ENCODE data around the gene DDX5. TPM values are rescaled to one million over a fixed set of nuclear protein-coding genes. Genes with fewer than 3 reads are reported as not detected.
"Not testable (repeated sequence)": the region's sequence is repeated elsewhere in the genome, so short reads cannot be mapped to it uniquely, and the experiment has no call there.

Gene DDX5
- total and polyA plus RNA-seq, 4 donors, result 426 to 730 (median 528) TPM

DNA sequence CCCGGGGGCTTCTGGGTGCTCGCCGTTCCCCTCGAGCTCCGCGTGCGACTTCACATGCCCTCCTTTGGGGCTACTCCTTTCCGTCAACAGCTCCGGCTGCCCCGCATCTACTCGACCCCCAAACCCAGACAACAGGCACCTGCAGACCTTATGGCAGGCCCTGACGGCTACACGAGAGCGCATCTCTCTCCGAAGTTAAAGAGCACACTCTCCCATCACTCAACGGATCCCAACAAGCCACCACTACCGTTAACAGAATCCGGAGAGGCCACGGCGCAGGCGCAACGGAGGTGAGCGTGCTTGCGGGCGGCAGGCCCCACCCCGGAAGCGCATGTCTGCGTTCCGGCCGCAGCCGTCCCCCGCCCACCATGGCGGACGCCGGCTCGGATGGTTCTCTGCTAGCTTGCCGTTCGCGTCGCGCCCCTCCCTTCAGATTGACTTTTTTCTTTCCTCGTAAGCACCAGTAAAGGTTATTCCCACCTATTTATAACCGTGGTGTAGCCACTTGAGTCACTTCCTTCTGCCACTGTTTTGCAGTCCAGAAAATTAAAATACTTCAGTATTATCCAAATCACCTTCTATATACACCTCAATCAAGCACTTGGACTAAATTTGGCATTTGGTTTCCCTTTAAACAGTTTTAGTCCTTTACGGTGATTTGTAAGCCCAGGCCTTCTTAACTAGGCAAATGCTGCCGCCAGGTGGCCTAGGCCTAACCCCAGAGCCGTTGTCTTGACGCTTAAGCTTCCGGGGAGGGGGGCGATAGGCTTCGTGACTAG lies 9.1 kb downstream of the DDX5 start, which contains the start of gene POLG2:
Gene POLG2, minus strand, starts transcription at position 269 of the 779 bp plus-strand sequence. Its CDS starts 86 bp downstream, at position 183.
- H3K9ac ChIP-seq (ENCODE audit: insufficient read depth in 1 of 2, low read length in 2 of 2), result peak within 1 kb of the TSS; percentile 41 to 94
- peaks cover 0 to 23% (median 3%) of the 10 kb centered on the region in 5 donors for H3K4me1 ChIP-seq (ENCODE audit: control insufficient read depth in 5 of 5, insufficient read depth in 5 of 5, low read length in 5 of 5)
- ATAC-seq (ENCODE audit: insufficient read depth, low FRiP score) (peak; percentile 95), DNase-seq (peak; percentile 93 to 94 (median 93))
- TF ChIP-seq, protein P1, sequence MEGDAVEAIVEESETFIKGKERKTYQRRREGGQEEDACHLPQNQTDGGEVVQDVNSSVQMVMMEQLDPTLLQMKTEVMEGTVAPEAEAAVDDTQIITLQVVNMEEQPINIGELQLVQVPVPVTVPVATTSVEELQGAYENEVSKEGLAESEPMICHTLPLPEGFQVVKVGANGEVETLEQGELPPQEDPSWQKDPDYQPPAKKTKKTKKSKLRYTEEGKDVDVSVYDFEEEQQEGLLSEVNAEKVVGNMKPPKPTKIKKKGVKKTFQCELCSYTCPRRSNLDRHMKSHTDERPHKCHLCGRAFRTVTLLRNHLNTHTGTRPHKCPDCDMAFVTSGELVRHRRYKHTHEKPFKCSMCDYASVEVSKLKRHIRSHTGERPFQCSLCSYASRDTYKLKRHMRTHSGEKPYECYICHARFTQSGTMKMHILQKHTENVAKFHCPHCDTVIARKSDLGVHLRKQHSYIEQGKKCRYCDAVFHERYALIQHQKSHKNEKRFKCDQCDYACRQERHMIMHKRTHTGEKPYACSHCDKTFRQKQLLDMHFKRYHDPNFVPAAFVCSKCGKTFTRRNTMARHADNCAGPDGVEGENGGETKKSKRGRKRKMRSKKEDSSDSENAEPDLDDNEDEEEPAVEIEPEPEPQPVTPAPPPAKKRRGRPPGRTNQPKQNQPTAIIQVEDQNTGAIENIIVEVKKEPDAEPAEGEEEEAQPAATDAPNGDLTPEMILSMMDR (IDR thresholded peaks at IDR 0.05; ENCODE audit: control extremely low read depth, extremely low read depth), result peak; percentile 32
- H3K4me3 ChIP-seq, result peak within 1 kb of the TSS; percentile 60
- peak within 1 kb of the TSS; percentile 73 to 77 for H3K27ac ChIP-seq (ENCODE audit: low read depth in 1 of 2, low read length in 1 of 2)
- 0 to 1% methylated on average over 50 of the region's 50 CpGs for WGBS, 2 donors
- H3K9me3 ChIP-seq (ENCODE audit: control insufficient read depth in 4 of 4, insufficient read depth in 3 of 4, low read length in 3 of 4), result no peaks in the 10 kb centered on the region
- H3K36me3 ChIP-seq (ENCODE audit: control insufficient read depth in 4 of 4, insufficient read depth in 4 of 4, low read length in 4 of 4), result peaks cover 18 to 52% (median 30%) of the 10 kb centered on the region in 4 donors
- H3K27me3 ChIP-seq (ENCODE audit: control insufficient read depth in 3 of 3, insufficient read depth in 3 of 3, low read length in 2 of 3), result no peaks in the 10 kb centered on the region

- TF ChIP-seq, protein P1 (IDR thresholded peaks at IDR 0.05; ENCODE audit: control extremely low read depth, extremely low read depth), result no peak
These were observed 9.7 kb downstream of the DDX5 start for GRCh38 chr17:64496348-64496785.

DNA sequence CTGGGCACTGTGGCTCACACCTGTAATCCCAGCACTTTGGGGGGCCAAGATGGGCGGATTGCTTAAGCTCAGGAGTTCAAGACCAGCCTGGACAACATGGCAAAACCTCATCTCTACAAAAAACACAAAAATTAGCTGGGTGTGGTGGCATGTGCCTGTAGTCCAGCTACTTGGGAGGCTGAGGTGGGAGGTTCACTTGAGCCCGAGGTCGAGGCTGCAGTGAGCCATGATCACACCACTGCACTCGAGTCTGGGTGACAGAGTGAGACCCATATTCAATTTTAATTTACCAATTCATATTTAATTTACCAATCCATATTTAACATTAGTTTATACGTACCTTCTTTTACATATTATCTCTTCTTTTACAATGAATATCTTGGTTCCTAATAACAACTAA lies 10.8 kb downstream of the DDX5 start:
- not testable (repeated sequence) for DNase-seq; H3K27ac ChIP-seq (ENCODE audit: low read depth in 1 of 2, low read length in 1 of 2); ATAC-seq (ENCODE audit: insufficient read depth, low FRiP score); H3K9me3 ChIP-seq (ENCODE audit: control insufficient read depth in 4 of 4, insufficient read depth in 3 of 4, low read length in 3 of 4); H3K9ac ChIP-seq (ENCODE audit: insufficient read depth in 1 of 2, low read length in 2 of 2); H3K27me3 ChIP-seq (ENCODE audit: control insufficient read depth in 3 of 3, insufficient read depth in 3 of 3, low read length in 2 of 3); H3K4me3 ChIP-seq
- H3K36me3 ChIP-seq (ENCODE audit: control insufficient read depth in 4 of 4, insufficient read depth in 4 of 4, low read length in 4 of 4), result peaks cover 6 to 40% (median 18%) of the 10 kb centered on the region in 4 donors
- H3K4me1 ChIP-seq (ENCODE audit: control insufficient read depth in 5 of 5, insufficient read depth in 5 of 5, low read length in 5 of 5), result peaks cover 0 to 19% (median 3%) of the 10 kb centered on the region in 5 donors
- WGBS, 2 donors, result 85 to 88% methylated on average over 5 of the region's 5 CpGs

More at GRCh38 chr17:64496348-64496785, 9.7 kb downstream of the DDX5 start:
- Histone ChIP-seq H3K27ac (ENCODE audit: low read depth in 1 of 2, low read length in 1 of 2) (peak overlapping the region; percentile 73 to 77), H3K9me3 (ENCODE audit: control insufficient read depth in 4 of 4, insufficient read depth in 3 of 4, low read length in 3 of 4) (no peaks in the 10 kb centered on the region), H3K4me3 (peak overlapping the region; percentile 60), H3K36me3 (ENCODE audit: control insufficient read depth in 4 of 4, insufficient read depth in 4 of 4, low read length in 4 of 4) (peaks cover 15 to 48% (median 24%) of the 10 kb centered on the region in 4 donors), H3K27me3 (ENCODE audit: control insufficient read depth in 3 of 3, insufficient read depth in 3 of 3, low read length in 2 of 3) (no peaks in the 10 kb centered on the region), H3K9ac (ENCODE audit: insufficient read depth in 1 of 2, low read length in 2 of 2) (peak overlapping the region; percentile 41 to 79), H3K4me1 (ENCODE audit: control insufficient read depth in 5 of 5, insufficient read depth in 5 of 5, low read length in 5 of 5) (peaks cover 0 to 23% (median 3%) of the 10 kb centered on the region in 5 donors)
- ATAC-seq (ENCODE audit: insufficient read depth, low FRiP score) (peak; percentile 8), DNase-seq (peak in 1 of 3 donors; percentile 24)
- 1% methylated on average over 20 of the region's 20 CpGs for WGBS, 2 donors

GRCh38 chr17:64494121-64494520 lies 12.0 kb downstream of the DDX5 start:
- H3K9ac ChIP-seq (ENCODE audit: insufficient read depth in 1 of 2, low read length in 2 of 2), result no peak overlapping the region
- no peaks in the 10 kb centered on the region for H3K9me3 ChIP-seq (ENCODE audit: control insufficient read depth in 4 of 4, insufficient read depth in 3 of 4, low read length in 3 of 4)
- H3K4me3 ChIP-seq, result no peak overlapping the region
- H3K4me1 ChIP-seq (ENCODE audit: control insufficient read depth in 5 of 5, insufficient read depth in 5 of 5, low read length in 5 of 5), result peaks cover 0 to 19% (median 3%) of the 10 kb centered on the region in 5 donors
- no peak overlapping the region for H3K27ac ChIP-seq (ENCODE audit: low read depth in 1 of 2, low read length in 1 of 2)
- no peaks in the 10 kb centered on the region for H3K27me3 ChIP-seq (ENCODE audit: control insufficient read depth in 3 of 3, insufficient read depth in 3 of 3, low read length in 2 of 3)
- TF ChIP-seq, protein P1 (IDR thresholded peaks at IDR 0.05; ENCODE audit: control extremely low read depth, extremely low read depth), result no peak
- peaks cover 7 to 37% (median 13%) of the 10 kb centered on the region in 4 donors for H3K36me3 ChIP-seq (ENCODE audit: control insufficient read depth in 4 of 4, insufficient read depth in 4 of 4, low read length in 4 of 4)
- WGBS, 2 donors, result 92 to 94% methylated on average over 2 of the region's 2 CpGs
- DNase-seq, result no peak
- ATAC-seq (ENCODE audit: insufficient read depth, low FRiP score), result no peak

Data from lung (tissue), 12 donors.